BE2C (cell line): ENCODE data around the gene MYL12A.

Experiments used
- DNase-seq: peaks from one replicate; pipeline ENCODE4 v3.0.0-alpha.2; 2020
- H3K27me3 ChIP-seq: fragments of 250-450 bp; sonication (Bioruptor Pico); 2 replicates; pipeline ENCODE4 v1.5.1; 2020; ENCODE audit warnings: mild to moderate bottlenecking
- H3K36me3 ChIP-seq: fragments of 250-450 bp; sonication (Bioruptor Pico); 2 replicates; pipeline ENCODE4 v1.5.1; 2020; ENCODE audit warnings: mild to moderate bottlenecking
- H3K4me1 ChIP-seq: fragments of 250-450 bp; sonication (Bioruptor Pico); 2 replicates; pipeline ENCODE4 v1.5.1; 2020
- H3K4me3 ChIP-seq: 2 replicates; pipeline ENCODE4 v1.5.1; 2011; ENCODE audit warnings: low read depth, low read length
- H3K9me3 ChIP-seq: fragments of 250-450 bp; sonication (Bioruptor Pico); 2 replicates; pipeline ENCODE4 v1.5.1; 2020
- TF ChIP-seq, protein P1 (sequence below): IDR thresholded peaks from 2 replicates; pipeline ENCODE4 v1.5.1; 2012; ENCODE audit warnings: mild to moderate bottlenecking, low read depth, low read length

MYL12A gene

DNA sequence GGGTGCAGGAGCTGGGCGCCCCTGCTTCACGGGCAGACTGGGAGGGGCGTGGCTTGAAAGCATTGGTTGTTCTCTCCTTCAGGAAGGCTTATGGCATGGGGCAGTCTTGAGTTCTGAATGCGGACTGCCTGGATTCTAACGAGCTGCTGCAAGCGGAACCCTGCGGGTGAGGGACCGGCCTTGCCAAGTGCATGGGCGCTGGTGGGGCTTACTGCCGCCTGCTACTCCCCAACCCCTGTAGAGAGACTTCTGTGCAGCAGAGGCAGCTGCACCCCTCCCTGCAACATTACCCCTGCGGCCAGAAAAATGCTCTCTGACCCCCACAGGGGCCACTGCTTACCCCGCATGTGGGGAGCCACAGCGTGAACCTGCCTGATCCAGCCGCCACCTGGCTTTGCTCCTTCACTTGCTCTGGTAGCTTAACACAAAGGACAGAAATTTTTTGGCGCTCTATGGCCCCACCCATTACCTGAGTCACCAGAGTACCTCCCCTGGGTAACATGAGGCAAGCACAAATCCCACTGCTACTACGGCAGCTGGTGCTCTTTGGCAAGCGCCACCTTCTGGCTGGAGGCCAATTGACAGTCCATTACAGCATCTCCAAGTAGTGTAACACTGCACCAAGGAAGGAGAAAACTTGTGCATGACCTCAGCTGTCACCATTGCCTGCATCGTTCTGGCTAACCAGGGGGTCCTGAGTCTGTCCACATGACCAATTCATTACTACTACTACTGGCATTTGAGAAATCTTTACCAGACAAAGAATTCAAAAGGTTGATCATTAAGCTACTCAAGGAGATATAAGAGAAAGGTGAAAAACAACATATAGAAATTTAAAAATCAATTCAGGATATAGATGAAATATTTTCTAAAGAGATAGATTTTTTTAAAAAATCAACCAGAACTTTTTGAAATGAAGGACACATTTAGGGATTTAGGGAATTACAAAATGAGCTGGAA is 49.7 kb downstream of the MYL12A start:
- Histone ChIP-seq H3K36me3 (no peaks in the 10 kb centered on the region), H3K9me3 (no peaks in the 10 kb centered on the region), H3K4me3 (peak overlapping the region; percentile 89), H3K4me1 (no peaks in the 10 kb centered on the region), H3K27me3 (no peaks in the 10 kb centered on the region)
- peak; percentile 83 for DNase-seq
- TF ChIP-seq, protein P1, sequence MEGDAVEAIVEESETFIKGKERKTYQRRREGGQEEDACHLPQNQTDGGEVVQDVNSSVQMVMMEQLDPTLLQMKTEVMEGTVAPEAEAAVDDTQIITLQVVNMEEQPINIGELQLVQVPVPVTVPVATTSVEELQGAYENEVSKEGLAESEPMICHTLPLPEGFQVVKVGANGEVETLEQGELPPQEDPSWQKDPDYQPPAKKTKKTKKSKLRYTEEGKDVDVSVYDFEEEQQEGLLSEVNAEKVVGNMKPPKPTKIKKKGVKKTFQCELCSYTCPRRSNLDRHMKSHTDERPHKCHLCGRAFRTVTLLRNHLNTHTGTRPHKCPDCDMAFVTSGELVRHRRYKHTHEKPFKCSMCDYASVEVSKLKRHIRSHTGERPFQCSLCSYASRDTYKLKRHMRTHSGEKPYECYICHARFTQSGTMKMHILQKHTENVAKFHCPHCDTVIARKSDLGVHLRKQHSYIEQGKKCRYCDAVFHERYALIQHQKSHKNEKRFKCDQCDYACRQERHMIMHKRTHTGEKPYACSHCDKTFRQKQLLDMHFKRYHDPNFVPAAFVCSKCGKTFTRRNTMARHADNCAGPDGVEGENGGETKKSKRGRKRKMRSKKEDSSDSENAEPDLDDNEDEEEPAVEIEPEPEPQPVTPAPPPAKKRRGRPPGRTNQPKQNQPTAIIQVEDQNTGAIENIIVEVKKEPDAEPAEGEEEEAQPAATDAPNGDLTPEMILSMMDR: peak; percentile 73

DNA sequence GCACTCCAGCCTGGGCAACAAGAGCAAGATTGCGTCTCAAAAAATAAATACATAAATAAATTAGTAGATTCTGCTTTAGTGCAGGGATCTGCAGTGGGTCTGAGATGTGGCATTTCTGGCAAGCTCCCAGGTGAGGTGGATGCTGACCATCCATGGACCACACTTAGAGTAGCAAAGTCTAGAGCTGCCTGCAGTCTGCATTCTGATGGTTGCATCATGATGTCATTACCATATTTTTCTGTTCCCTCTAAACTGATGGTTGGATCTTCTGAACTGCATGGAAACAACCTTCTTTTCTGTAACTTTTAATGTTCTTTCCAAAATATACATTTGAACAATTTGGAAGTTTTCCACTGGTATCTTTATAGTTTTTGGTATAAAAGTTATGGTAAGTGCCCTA is 57.2 kb downstream of the MYL12A start:
- Histone ChIP-seq H3K27me3 (no peaks in the 10 kb centered on the region), H3K9me3 (no peaks in the 10 kb centered on the region), H3K36me3 (no peaks in the 10 kb centered on the region), H3K4me3 (no peak overlapping the region), H3K4me1 (no peaks in the 10 kb centered on the region)
- no peak for DNase-seq
- TF ChIP-seq, protein P1: no peak

DNA sequence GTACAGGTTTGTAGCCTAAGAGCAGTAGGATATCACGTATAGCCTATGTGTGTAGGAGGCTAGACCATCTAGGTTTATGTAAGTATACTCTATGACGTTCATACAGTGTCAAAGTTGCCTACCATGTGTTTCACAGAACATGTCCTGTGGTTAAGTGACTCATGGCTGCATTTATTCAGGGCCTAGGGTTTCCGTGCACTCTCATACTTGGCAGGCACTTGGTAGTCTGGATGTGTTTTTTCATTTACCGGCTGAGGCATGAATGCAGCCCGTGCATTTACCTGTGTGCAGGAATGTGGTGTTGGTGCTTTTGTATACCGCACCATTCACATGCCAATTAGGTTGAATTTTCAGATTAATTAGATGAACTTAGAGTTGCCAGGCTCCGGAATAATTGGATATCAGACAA is 57.8 kb downstream of the MYL12A start:
- TF ChIP-seq, protein P1: no peak
- Histone ChIP-seq H3K4me1 (no peaks in the 10 kb centered on the region), H3K9me3 (no peaks in the 10 kb centered on the region), H3K27me3 (no peaks in the 10 kb centered on the region), H3K36me3 (no peaks in the 10 kb centered on the region), H3K4me3 (no peak overlapping the region)
- DNase-seq: no peak
